Fibroblast of skin of right biceps (primary cell): ENCODE data around the gene BDH1.
A peak's percentile ranks its signal among the peaks of the same experiment; 100 is the strongest.
"Not testable (repeated sequence)": the region's sequence is repeated elsewhere in the genome, so short reads cannot be mapped to it uniquely, and the experiment has no call there.

Experiments
- DNase-seq: peaks from one replicate; pipeline ENCODE4 v3.0.0-alpha.2; 2013

BDH1 gene

GRCh38 chr3:197577366-197578074 lies 21.8 kb upstream of the BDH1 start:
- no peak for DNase-seq

- no peak for DNase-seq
These were observed 21.1 kb upstream of the BDH1 start for GRCh38 chr3:197576838-197577237.

- DNase-seq: no peak
These were observed 19.6 kb upstream of the BDH1 start for GRCh38 chr3:197575362-197575761.

GRCh38 chr3:197574396-197574991 lies 18.7 kb upstream of the BDH1 start:
- DNase-seq: not testable (repeated sequence)

GRCh38 chr3:197573048-197573767 lies 17.4 kb upstream of the BDH1 start:
- DNase-seq: no peak

GRCh38 chr3:197571880-197572172 lies 16.1 kb upstream of the BDH1 start:
- DNase-seq: not testable (repeated sequence)

GRCh38 chr3:197571074-197571879 lies 15.5 kb upstream of the BDH1 start:
- not testable (repeated sequence) for DNase-seq

- DNase-seq: not testable (repeated sequence)
These were observed 13.7 kb upstream of the BDH1 start for GRCh38 chr3:197569433-197569832.

GRCh38 chr3:197567904-197568681 lies 12.3 kb upstream of the BDH1 start:
- no peak for DNase-seq

- DNase-seq: not testable (repeated sequence)
These were observed 10.4 kb upstream of the BDH1 start for GRCh38 chr3:197566155-197566554.

- peak; percentile 7 for DNase-seq
These were observed 8.5 kb upstream of the BDH1 start for GRCh38 chr3:197564097-197564843.

GRCh38 chr3:197562398-197563251 lies 6.9 kb upstream of the BDH1 start:
- DNase-seq: no peak

GRCh38 chr3:197561926-197562325 lies 6.2 kb upstream of the BDH1 start:
- DNase-seq: no peak

- no peak for DNase-seq
These were observed 3.9 kb upstream of the BDH1 start for GRCh38 chr3:197559651-197560050.

GRCh38 chr3:197554562-197555280 lies 1.0 kb downstream of the BDH1 start:
- DNase-seq: peak; percentile 97

GRCh38 chr3:197554196-197554561 lies 1.6 kb downstream of the BDH1 start:
- no peak for DNase-seq

GRCh38 chr3:197552198-197552597 lies 3.6 kb downstream of the BDH1 start:
- DNase-seq: no peak

- DNase-seq: no peak
These were observed 5.3 kb downstream of the BDH1 start for GRCh38 chr3:197550489-197550888.

GRCh38 chr3:197549261-197549885 lies 6.4 kb downstream of the BDH1 start:
- DNase-seq: no peak
